ENCODE results near the gene PDE4A. TPM values are rescaled to one million over a fixed set of nuclear protein-coding genes. Genes with fewer than 3 reads are reported as not detected.
A peak's percentile ranks its signal among the peaks of the same experiment; 100 is the strongest.

Gene PDE4A
- total and polyA plus RNA-seq, 2 of the 13 experiments (the other 11 are each of a cell fraction or from before 2014, with no cell fraction given), result 1.1 to 4.1 TPM

GRCh38 chr19:10502524-10503001 lies 82.2 kb downstream of the PDE4A start (continued):
- TF ChIP-seq PPARG (CRISPR knock-in tag; conservative IDR thresholded peaks at IDR 0.05) (0 out of 2 replicates have a peak, but pooled peaks have one; percentile 9), MXD1 (CRISPR knock-in tag; IDR thresholded peaks at IDR 0.05) (peak; percentile 70; the same call in 1 of the 2 replicates), JDP2 (CRISPR knock-in tag; IDR thresholded peaks at IDR 0.05; ENCODE audit: borderline replicate concordance) (peak; percentile 57; the same call in 1 of the 2 replicates), SETDB1 (CRISPR knock-in tag; IDR thresholded peaks at IDR 0.05; ENCODE audit: borderline replicate concordance) (no peak), KIAA2018 (CRISPR knock-in tag; IDR thresholded peaks at IDR 0.05; ENCODE audit: borderline replicate concordance) (no peak), ATM (IDR thresholded peaks at IDR 0.05; ENCODE audit: borderline replicate concordance) (no peak)
